Skin of body (tissue), 2 donors: Measurements from ENCODE around the gene LY6G5B. TPM values are rescaled to one million over a fixed set of nuclear protein-coding genes. Genes with fewer than 3 reads are reported as not detected.
A peak's percentile ranks its signal among the peaks of the same experiment; 100 is the strongest.

Experiments
- DNase-seq: peaks from one replicate; lab custom pipeline; 2025; lab: John Stamatoyannopoulos, UW
- total RNA-seq: library from RNA; depleted of rRNA; stranded (reverse); fragments of >200 nt; gene quantifications from one replicate; pipeline ENCODE4 v1.2.3, GENCODE V29; 2014

The LY6G5B gene
- total RNA-seq, 1 donor from 2014 or later: 4.0 TPM

DNA sequence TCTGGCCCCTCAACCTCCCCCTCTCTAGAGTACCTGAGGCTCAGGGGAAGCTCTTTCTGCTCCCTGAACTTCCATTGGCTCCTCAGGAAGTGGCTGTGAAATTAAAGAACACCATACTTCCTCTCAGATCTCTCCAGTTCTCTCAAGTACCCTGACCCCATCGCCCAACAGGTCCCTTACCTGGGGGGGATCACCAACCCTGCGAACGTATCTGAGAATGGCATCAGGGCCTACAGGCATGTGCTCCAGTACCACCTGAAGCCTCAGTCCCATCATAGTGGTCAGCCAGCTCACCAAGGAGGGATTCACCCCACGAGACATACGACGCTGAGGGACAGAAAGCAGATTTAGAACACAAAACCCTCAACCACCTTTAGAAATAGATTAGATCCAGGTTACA lies 29.2 kb upstream of the LY6G5B start:
- DNase-seq: no peak

DNA sequence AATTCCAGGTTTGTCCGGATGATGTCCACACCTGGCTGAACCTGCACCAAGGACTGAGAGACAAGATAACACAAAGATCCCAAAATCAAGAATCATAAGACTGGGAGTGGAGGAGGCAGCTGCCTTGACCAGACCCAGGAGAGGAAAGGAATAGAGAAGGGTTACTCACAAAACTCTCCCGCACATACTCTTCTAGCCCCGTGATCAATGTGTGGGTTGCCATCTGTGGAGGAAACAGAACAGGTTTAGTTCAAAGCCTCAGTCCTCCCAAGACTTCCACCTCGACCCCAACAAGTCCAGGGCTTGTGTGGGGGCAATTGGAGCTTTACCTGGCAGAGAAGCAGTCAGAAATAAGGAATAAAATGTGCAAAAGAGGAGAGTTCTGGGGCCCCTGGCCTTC lies 28.4 kb upstream of the LY6G5B start:
- DNase-seq: no peak

GRCh38 chr6:31642798-31643570 lies 26.8 kb upstream of the LY6G5B start:
- DNase-seq: no peak

DNA sequence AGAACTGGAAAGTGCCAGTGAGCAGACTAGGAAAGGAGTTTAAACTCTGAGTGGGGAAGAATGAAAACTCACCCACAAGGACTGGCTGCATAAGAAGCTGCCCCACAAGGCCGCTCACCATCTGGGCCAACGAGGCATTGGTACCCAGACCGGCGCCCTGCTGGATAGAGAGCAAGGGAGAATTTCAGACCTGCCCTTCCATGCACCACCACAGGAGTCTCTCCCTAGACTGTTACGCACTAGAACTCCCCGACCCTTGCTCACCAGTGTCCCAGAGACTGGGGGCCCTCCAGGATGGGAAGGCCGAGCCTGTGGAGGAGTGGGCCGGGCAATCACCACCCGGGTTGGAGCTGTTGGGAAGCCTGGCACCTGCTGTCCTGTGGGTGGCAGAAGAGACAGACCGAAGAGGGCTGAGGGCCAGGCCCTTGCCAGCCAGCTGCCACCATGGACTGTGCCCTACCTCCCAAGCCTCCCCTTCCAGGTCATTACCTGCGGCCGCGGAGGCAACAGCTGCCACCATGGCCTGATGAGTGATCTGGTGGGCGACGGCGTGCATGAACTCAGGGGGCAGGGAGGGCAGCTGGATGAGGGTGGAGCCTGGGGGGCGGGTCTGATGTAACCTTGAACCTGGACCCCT lies 25.8 kb upstream of the LY6G5B start:
- no peak for DNase-seq

GRCh38 chr6:31645325-31645724 lies 24.5 kb upstream of the LY6G5B start:
- no peak for DNase-seq

GRCh38 chr6:31651602-31652191 lies 18.1 kb upstream of the LY6G5B start:
- no peak for DNase-seq

GRCh38 chr6:31652925-31653724 lies 16.7 kb upstream of the LY6G5B start:
- DNase-seq: no peak

DNA sequence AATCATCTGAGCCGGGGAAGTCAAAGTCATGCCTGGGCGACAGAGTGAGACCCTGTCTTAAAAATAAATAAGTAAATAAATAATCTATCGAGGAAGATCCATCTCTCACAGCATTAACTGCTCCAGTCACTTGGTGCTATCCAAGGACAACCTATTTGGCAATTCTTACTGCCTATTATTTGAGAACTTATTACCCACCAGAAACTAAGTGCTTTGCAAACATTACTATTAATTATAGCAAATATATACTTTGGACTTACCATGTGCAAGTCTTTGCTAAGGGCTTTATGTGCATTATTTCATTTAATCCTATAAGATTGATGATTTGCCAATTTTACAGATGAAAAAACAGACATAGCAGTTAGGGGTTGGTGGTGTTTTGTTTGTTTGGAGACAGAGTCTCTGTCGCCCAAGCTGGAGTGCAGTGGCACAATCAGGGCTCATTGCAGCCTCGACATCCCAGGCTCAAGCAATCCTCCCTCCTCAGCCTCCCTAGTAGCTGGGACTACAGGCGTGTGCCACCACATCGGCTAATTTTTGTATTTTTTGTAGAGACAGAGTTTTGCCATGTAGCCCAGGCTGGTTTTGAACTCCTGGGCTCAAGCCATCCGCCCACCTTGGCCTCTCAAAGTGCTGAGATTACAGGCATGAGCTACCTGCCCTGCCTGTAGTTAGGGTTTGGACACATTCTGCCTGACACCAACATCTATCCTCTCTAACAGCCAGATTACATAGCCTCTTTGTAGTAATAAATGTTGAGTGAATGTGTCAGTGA lies 15.0 kb upstream of the LY6G5B start:
- DNase-seq: no peak

- no peak for DNase-seq
These were observed 14.2 kb upstream of the LY6G5B start, which contains the start of gene APOM for GRCh38 chr6:31655349-31656237. TSS of gene APOM (plus strand) at chr6:31655894. CDS start at chr6:31655967, 73 bp downstream.

GRCh38 chr6:31657406-31658157 lies 12.2 kb upstream of the LY6G5B start:
- no peak for DNase-seq

DNA sequence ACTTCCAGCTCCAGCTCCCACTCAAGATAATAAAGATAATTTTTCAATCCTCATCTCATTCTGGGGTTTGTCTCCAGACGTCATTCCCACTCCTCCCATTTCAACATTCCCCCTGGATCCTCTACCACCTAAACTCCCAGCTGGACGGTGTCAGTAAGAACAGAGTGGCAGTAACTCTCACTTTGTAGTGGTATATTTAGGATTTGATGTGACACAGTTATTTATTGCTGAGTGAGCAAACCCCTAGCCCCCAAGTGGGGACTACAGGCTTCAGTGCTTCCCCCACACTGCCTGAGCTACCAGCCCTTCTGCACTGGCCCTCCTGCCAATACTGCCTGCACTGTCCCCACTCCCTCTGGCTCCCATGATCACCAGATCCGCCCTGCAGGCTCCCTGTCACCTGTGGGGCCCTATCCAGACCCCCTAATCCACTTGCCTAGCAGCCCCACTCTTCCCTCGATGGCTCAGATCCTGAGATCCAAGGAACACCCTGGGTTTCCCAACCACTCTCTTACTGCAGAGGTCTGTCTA lies 11.6 kb upstream of the LY6G5B start:
- no peak for DNase-seq

DNA sequence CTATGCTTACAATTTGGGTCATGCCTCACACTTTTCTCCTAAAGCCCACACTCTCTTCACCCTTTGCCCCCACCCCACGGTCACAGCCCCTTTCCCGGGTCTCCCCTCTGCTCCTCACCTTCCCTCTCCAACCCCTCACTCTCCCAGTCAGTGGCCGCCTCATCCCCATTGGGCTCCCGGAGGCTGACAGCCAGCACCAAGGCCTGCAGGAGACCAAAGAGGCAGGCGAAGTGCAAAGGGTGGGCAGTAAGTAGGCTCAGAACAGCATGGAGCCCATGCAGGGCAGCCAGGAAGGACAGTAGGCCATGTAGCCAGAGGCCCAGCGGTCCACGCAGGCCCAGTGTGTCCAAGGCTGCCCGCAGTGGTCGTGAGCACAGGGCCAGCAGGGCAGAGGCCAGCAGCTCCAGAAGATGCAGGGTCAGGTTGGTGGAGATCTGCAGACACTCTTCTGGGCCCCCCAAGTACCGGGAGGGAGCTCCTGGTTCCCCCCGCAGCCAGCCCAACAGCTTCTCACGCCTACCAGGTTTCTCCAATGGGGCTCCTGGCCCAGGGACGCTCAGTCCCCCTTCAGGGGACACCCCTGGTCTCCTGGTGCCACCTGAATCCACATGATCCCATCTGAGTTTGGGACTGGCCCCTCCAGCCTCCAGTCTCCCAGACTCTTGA lies 10.7 kb upstream of the LY6G5B start:
- no peak for DNase-seq

DNA sequence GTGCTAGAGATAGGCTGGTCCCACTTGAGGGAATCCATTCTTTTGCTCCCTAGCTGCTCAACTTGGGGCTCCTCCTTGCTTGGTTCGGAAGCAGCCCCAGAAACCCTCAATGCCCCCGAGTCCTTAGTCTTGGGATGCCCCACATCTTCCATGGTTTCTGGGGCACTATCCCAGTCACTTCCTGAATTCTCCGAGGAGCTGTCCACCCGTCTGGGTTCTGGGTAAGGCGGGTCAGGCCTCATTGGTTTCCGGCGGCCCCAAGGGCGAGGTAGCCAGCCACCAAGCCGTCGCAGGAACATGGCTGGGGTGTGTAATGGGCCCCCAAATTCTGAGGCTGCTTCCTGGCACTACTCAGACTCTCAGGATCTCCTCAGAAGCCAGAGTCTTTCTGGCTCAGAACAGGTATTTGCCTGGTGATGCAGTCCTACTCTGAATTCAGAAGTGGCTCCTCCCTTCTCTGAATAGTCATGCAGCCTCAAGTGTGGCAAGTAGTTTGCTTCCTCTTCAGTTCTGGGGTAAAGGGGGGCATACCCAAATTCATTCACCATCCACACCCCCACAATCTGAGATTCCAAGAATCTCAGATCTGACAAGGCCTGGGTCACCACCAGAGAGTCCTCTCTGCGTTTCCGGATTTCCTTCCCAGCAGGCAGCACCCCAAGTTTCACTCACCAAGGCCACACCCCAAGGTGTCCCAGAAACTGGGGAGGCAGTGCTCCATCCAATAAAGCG lies 10.0 kb upstream of the LY6G5B start:
- DNase-seq: no peak

DNA sequence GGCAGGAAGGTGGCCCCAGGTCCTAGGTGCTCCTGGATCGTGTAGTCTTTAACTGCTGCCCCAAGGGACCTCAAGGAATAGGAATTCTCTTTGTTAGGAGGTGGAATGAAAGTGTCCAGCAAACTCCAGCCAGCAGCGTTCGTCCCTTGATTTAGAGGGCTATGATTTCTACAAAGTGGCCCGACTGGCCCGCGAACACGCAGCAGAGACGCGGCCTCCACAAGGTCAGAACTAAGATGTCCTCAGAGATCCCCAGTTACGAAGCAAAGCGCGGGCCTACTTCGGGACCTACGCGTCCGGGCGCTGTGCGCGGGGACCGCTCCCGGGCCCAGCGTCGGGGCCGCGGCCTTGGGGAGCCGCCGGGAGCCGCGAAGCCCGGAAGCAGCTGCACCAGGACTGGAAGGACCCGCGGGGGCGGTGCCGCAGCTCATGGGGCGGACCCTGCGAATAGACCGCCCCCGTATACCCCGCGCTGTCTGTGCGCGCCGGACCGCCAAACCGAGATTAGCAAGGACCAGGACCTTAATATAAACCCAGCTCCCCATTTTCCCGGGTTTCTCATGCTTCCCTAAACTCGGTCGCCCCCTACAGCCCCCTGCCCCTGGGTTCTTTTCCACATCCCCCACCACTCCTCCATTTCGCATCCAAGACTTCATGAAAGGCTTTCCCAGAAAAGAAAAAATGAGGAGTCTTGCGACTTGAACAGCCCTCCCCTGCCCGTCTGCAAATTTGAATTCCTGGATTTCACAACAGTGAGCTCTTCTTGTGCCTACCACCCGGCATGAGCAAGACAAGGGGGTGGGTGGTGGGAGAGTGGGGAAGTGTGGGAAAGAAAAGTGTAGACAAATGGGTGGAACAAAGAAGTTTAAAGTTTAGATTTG lies 9.2 kb upstream of the LY6G5B start, which contains the start of gene C6orf47:
Gene C6orf47 (minus strand): TSS at position 398 of the 881 bp plus-strand sequence. CDS start 831 bp downstream, outside the sequence.
- peak; percentile 75 for DNase-seq

DNA sequence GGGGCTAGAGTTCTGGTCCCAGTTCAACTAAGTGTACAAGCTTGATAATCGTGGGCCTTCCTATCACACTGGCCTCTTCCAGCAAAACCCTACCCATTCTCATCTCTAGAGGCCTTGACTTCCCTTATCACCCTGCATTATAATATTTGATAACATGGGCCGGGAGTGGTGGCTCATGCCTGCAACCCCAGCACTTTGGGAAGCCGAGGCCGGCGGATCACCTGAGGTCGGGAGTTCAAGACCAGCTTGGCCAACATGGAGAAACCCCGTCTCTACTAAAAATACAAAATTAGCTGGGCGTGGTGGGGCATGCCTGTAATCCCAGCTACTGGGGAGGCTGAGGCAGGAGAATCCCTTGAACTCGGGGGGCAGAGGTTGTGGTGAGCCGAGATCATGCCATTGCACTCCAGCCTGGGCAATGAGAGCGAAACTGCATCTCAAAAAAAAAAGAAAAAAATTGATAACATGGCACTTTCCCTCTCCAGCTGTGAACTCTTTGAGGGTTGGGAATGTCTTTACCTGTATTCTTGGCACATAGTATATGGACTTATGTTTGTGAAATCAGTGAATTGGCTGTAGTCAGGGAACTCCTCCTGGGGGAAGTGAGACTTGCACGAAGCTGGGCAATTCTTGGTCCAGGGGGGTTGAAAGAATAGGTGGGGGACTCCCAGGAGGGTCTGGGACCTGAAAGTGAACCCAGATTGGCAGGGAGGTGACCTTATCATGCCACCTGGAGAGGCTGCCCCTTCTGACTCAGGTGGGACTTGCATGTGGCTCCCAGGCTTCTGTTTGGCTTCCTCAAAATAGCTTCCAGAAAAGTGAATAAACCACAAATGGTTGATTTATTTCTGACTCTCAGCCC lies 8.3 kb upstream of the LY6G5B start:
- no peak for DNase-seq
